Activated naive CD4-positive, alpha-beta T cell (primary cell): ENCODE results near the gene RASL10A.
"Not testable (repeated sequence)": the region's sequence is repeated elsewhere in the genome, so short reads cannot be mapped to it uniquely, and the experiment has no call there.

ENCODE experiments used
- DNase-seq, 4 experiments: peaks; one replicate each; lab custom pipeline; 2025; lab: John Stamatoyannopoulos, UW

The RASL10A gene, protein sequence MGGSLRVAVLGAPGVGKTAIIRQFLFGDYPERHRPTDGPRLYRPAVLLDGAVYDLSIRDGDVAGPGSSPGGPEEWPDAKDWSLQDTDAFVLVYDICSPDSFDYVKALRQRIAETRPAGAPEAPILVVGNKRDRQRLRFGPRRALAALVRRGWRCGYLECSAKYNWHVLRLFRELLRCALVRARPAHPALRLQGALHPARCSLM

DNA sequence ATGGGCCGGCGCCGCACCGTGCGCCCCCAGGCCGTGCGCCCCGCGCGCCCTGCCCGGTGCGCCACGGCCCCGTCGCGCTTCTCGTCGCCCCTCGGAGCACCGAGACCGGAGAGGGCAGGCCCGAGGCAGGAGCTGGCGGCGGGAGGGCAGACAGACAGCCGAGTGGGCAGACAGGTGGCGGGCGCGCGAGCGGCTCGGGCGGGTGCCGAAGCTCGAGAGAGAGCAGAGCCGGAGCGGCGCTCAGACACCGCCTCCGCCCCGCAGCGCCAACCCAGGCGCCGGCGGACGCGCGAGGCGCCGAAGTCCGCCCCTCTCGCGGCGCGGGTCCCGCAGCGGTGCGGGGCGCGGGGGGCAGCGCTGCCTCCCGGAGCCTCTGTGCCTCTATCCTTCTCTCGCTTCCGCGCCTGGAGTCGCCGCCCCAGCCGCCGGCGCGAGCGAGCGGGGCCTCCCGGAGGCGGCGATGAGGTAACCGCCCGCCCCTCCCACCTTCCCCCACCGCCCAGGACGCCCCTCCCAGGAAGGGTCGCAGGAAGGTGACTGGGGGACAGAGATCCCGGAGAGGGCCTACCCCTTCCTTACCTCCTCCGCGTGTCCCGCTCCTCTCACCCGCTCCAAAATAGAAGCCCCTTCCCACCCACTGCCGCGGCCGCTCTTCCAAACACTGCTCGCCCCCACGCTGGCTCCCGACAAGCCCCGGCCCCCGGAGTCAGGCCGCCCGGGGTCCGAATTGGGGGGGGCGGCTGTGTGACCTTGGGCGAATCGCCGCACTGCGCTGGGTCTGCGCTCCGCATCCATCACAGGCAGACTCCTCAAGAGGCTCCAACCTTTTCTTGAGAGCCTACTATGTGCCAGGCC lies at the start of gene RASL10A:
Gene RASL10A, minus strand, starts transcription at position 412 of the 855 bp plus-strand sequence. CDS start 451 bp downstream, outside the sequence.
- DNase-seq = no peak

DNA sequence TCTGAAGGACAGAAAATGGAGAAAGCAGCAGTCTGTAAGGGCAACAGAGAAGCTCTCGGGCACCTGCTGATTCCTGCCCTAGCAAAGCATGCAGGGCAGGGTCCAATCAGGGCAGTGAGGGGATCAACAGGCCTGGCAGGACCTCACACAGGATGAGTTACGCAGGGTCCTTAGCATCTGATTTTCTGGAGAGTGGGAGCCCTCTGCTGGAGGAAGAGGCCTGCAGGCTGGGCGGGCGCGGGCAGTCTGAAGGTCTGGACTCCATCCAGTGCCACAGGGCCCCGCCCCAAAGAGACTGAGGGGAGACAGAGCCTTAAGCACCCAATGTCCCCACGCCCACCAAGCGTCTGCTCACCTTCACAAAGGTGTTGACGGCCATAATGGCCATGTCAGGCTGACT lies 44.0 kb upstream of the RASL10A start:
- DNase-seq = no peak

DNA sequence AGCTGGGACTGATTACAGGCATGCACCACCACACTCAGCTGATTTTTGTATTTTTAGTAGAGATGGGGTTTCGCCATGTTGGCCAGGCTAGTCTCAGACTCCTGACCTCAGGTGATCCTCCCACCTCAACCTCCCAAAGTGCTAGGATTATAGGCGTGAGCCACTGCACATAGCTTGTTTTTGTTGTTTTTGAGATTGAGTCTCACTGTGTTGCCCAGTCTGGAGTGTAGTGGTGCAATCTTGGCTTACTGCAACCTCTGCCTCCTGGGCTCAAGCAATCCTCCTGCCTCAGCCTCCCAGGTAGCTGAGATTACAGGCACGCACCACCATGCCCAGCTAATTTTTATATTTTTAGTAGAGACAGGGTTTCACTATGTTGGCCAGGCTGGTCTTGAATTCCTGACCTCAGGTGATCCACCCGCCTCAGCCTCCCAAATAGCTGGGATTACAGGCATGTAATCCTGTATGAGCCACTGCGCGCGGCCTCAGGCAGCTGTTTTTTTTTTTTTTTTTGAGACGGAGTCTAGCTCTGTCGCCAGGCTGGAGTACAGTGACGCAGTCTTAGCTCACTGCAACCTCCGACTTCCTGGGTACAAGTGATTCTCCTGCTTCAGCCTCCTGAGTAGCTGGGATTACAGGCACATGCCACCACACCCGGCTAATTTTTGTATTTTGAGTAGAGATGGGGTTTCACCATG lies 41.8 kb upstream of the RASL10A start:
- not testable (repeated sequence) for DNase-seq

DNA sequence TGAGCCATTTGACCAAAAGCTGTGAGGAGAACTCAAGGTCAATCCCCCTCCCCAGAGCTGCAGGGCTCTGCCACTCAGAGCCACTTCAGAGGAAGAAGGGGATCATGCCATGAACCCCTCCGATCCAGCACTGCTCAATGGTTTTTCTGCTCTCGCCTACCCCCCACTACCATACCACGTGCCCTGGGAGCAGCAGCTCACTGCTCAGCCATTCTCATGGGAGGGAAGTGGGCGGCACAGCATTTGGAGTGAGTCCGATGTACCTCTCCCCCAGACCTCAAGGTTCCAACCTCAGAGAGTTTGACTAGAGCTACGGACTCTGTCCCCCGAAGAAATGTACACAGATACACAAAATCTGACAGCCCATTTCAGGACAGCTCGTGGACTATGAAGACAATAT lies 38.4 kb upstream of the RASL10A start:
- DNase-seq = no peak

DNA sequence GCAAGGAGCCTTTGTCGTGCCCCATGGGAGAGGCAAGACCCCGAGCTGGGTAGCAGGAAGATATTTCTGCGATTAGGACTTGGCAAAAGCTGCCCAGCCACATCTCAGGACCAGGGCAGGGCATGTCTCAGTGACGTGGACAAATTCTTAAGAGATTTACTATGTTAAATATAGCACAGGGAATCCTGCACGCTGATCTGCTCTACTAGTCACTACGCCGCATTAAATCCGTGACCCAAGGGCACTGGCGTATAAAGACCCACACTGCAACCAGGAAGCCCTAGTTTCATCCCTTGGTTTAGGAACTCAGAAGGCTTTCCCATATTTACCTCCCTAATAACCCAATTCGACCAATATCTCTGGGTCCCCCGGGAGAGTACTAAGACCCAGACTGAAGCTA lies 37.8 kb upstream of the RASL10A start:
- DNase-seq = no peak

DNA sequence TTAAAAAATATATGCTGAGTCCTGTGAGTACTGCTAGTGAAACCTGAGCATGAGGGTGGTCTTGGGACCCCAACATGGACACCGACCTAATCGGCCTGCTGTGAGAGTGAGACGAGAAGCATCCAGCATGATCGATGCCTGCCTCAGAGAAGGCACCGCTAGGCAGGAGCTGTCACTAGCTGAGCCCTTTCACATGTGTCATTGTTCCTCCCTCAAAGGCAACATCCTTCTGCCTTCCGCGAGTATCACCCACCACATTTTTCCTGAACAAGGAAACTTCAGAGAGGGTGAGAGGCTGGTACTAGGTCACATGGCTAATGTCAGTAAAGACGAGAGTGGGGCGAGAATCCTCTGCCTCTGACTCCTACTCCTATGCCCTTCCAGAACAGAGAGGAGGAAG lies 37.3 kb upstream of the RASL10A start:
- DNase-seq = no peak

DNA sequence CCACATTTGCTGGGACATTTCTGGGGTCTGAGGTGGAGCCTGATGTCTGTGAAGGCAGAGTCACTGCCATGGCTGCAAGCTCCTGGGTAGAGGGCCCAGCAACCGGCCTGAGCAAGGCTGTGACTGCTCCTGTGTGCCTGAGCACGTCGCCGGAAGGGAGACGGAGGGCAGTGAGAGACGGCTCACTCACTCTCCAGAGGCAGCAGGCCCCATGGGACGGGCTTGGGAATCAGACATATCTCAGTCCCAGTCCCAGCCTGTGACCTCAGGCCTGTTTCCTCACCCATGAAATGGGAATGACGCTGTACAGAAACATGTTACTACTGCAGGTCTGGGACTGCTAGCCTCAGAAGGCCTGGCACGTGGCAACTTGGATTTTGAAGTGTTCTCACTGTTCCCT lies 36.4 kb upstream of the RASL10A start:
- no peak for DNase-seq

DNA sequence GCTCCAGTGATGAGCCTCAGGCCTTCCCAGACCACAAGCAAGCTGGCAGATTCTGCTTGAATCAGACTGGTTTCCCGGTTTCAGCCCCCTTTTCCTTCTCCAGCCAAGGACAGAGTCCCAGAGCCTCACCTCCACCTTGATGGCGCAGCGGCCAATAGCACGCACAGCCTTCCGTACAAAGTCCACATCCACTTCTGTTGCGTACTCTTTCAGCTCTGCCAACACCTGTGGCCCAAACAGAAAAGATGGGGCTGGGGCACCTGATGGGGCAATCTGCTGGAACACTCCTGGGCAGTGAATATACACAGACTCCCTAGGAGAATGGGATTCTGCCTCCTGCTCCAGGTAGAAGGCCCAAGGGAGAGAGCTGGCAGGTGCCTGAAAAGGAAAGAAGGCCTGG lies 35.5 kb upstream of the RASL10A start:
- DNase-seq = no peak

DNA sequence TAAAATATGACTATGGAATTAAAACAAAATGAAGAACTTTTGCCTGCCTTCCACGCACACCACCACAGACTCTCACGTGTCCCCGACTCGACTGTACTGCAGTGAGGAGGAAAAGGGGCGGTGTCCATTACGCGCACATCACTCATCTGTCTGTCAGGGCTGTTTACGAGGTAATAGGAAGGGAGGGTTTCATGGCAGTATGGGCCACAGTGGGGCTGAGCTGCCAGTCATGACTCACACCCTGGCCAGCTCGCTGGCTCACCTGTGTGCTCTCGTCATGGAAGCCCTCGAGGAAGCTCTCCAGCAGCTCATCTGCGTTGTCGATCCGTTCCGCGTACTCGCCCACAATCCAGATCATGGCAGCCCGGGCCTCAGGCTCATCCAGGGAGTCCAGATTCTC lies 33.5 kb upstream of the RASL10A start:
- no peak for DNase-seq

DNA sequence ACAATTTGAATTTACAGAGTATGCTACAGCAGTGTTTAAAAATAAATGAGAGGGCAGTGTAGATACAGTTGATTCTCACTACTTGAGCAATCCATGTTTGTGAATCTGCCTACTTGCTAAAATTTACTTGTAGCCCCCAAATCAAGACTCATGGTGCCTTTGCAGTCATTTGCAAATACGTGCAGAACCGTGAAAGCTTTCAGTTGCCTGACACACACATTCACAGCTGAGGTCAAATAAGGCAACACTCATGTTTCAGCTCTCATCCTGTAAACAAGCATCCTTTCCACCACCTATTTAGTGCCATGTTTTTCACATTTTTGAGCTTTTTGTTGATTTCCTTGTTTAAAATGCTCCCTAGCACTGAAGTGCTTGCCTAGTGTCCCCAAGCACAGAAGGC lies 32.5 kb upstream of the RASL10A start:
- DNase-seq = no peak

DNA sequence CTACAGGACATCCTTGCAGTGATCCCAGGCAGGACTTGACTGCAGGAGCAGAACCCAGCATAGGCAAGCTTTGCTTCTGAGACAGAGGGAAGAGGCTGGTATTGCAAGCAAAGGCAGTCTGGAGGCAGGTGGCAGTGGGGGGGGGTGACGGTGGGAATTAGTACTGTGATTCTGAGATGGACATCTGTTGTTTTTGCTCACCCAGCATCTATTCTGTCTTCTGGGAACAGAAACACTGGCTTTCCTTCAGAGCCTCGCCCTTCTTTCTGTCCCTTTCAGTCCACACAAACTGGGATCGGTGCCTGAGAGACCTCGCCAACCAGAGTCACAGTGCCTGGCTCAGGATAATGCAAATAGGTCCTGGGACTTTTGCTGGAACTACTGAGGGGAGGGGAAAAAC lies 31.2 kb upstream of the RASL10A start:
- DNase-seq = no peak

DNA sequence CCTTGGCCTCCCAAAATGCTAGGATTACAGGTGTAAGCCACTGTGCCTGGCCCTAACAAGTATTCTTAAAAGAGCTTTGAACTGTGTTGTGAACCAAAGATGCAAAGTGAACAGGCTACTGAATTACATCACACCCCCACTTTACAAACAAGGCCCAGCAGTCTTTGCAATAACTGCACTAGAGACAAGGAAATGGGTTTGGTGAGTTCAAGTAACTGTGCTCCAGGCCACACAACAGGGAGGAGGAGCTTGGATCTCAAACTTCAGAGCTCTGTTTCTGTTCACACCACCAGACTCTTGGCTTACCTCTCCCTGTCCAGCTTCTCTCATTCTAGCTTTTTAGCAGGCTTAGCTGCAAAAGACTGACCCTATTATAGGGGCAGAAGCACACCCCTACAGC lies 30.4 kb upstream of the RASL10A start:
- no peak for DNase-seq

DNA sequence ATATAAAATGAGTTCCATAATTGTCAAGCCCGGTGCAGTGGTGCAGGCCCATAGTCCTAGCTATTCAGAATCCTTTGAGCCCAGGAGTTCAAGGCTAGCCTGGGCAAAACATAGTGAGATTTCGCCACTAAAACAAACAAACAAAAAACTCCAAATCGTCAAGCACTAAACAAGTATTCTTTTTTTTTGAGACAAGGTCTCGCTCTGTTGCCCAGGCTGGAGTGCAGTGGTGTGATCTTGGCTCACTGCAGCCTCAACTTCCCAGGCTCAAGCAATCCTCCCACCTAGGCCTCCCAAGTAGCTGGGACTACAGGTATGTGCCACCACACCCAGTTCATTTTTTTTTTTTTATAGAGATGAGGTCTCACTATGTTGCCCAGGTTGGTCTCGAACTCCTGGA lies 29.4 kb upstream of the RASL10A start:
- not testable (repeated sequence) for DNase-seq

DNA sequence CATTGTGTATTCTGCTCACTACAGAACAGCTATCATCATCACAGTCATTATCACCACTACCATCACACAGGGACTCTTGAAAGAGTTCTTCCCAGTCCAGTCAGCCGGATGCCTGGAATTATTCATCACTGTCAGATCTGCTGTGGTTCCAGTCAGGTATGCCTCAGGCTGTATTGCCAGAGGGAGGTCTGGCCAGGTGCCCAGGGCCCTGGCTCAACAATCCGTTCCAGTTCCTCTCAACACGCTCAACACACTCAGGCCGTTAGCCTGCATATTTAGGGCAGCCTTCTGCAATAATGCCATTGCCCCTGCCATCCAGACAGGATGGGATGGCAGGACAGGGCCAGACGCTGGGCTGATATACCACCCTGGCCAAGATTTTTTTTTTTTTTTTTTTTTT lies 28.6 kb upstream of the RASL10A start:
- DNase-seq = no peak

DNA sequence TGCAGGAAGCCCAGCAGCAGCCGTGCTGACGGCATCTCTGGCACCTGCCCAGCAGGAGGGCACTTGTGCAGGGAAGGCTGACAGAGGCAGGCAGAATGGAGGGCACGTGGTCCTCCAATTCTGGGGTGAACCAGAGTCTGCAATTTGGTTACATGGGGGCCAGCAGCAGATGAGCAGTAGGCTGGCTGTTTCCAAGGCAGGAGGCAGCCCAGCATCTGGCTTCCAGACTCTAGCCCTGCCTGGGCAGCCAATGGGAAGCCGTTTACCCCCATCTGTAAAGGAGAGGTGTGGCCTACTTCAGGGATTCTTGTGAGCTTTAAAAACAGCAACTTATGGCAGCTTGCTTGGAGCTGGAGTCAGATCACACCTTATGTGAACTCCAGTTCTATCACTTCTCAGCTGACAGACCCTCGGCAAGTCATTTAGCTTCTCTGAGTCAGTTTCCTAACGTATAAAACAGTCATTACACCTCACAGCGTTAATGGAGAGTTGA lies 27.9 kb upstream of the RASL10A start:
- DNase-seq = no peak

DNA sequence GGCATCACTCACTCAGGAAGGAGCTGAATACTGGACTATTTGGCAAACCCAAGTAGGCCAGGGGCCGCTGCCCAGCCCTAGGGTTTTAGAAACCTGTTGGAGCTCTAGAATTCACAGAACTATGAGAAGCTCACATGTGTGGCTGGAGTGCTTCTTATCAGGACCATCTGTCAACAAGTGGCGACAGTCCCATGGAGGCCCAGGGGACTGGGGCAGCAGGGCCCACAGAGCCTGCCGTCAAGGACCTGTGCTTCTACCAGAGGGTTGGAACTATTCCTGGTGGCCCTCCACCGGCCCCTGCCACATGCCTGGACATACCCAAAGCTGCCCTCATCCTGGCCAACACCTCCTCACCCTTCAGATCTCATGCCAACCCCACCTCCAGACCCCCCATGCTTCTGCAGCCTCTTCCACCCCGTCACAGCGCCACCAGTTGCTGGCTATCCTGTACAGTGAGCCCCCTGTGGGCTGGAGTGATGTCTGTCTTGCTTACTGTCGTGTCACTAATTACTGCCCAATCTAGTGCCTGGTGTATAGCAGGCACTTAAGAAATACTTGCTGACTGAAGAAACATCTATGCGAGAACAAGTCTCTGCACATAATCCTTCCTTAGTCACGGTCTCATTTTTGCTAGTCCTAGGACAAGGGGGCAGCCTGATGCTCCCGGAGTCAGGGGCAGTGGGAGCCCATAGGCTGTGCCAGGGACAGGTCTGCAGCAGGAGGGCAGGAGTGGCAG lies 27.2 kb upstream of the RASL10A start:
- no peak for DNase-seq

DNA sequence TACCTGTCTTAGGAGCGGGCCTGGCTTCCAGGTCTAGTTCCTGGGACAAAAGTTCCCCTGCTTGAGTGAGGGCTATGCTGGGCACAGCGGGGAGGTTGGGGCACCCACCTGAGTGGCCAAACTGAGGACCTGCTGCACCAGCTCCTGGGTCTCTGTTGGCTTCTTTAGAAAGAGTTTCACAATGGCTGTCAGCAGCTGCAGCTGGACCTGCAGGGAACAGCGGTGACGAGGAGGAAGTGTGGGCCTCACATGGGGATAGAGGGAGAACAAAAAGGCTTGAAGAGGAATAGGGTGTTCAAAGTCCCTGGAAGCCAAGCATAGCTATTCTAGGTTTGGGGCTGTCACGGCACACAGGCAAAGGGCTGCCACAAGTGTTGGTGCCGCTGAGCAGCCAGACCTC lies 26.7 kb upstream of the RASL10A start:
- DNase-seq = no peak

DNA sequence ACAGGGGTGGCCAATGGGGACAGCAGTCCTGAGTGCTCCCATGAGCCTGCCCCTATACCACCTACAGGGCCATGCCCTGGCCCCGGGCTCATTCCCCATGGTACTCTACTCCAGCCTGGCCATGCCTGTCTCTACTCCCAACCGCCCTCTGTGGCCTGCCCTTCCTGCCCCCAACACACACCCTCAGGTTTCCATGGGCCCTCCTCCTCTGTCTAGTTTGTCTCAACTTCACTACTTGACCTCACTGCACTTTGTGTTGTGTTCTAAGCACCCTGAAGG lies 26.3 kb upstream of the RASL10A start:
- DNase-seq = no peak

DNA sequence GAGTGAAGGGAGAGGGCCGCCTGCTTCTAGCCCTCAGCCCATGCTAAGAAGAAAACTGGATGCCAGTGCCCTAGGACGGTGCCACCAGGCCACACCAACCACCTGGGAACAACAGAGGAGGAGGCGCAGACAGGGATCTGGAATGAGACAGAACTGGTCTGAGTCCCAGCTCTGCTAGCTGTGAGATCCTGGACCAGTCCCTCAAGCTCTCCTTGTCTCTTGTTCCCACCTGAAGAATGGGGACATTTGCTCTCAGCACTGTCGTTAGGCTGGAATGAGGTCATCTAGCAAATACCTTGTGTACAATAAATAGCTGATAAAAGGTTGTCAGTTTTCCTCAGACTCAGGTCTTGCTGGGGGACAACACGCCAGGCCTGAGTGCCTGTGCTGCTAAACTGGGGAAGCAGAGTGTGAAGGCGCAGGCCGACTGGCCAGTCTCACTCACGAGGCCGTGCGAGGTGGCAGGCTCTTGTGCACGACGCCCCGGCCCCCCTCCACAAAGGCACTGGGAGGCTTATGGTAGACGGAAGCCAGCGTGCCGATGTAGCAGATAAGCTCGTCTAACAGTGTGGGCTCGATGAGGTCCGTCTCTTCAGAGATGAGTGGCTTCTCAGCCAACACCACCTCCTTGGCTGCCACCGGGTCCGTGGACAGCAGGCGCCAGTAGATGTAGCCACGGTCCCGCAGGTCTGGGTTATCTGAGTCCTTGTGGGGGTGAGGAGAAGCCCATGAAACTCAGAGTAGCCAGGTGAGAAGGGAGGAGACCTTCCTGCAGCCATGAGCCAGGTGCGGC lies 25.8 kb upstream of the RASL10A start:
- DNase-seq = no peak

DNA sequence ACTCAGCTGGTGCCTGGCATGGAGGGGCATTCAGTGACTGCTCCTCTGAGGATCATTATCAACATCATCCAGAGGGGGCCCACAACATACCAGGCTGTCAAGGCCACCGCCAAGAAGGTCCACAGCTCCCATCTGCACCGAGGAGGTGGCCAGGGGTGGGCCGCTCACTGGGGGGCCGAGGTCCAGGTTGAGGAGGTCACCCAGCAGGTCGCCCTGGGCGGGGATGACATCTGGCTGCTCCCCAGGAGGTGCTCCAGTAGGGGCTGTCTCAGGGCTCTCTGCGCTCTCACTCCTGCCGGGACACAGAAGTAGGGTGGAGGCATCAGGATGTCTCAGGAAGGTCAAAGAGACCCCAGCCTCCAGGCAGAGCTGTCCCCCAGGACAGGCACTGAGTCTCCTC lies 25.1 kb upstream of the RASL10A start:
- DNase-seq = no peak

DNA sequence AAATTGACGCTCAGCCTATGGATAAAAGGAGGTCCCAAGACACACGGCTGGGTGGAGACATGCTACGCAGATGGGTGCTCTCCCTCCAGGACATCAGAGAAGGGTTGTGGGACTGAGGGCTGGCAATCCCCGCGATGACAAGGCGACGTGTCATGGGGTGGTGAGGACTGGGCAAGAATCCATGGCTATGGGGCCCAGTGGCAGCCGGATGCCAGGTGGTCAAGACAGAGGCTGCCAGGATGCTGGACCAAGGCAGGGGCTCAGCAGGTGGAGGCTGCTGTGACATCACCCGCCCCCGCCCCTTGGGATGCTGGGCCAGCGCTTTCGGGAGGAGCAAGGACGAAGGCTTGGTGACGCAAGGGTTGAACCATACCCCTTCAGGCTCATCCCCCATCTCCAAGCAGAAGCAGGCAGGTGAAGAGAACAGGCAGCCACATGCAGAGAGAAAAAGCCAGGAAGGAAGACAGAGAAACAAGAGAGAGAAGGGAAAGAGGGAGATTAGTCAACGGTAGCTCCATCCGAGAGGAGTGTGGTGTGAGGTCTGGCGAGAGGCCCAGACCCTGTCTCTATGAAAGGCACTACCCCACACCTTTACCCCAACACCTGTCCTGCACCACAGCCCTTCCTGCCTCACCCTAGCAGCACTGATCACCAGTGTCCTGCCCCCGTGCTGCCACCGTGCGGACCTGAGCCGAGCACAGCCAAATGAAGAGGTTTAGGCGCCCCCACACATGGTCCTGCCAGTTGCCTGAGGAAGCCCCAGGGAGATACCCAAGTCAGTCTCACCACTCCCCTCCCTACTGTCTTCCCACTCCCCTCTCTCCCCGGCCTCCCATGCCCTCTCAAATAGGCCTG lies 24.1 kb upstream of the RASL10A start:
- no peak for DNase-seq
